ENCODE data around the gene CES3. TPM values are rescaled to one million over a fixed set of nuclear protein-coding genes. Genes with fewer than 3 reads are reported as not detected.
"Not testable (repeated sequence)": the region's sequence is repeated elsewhere in the genome, so short reads cannot be mapped to it uniquely, and the experiment has no call there.

The CES3 gene
- total RNA-seq, 1 donor from 2014 or later = 4.8 TPM

DNA sequence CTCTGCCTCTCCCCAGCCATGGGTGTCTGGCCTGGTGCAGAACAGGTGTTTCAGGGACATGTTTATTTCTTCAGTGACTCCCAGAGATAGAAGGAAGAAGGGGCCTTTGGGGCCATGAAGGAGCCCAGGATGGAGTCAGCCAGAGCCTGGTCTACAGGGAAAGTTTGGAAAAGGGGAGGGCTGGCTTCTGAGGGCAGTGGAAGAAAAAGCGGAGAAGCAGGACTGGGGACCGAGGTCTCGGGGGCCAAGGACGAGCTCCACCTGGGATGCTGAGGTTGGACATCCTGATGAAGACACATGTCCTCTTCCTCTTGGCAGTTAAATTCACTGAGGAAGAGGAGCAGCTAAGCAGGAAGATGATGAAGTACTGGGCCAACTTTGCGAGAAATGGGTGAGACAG lies 18.1 kb upstream of the CES3 start:
- Mint-ChIP-seq H3K27me3 (peaks cover 6% of the 10 kb centered on the region), H3K4me1 (ENCODE audit: low read depth) (no peaks in the 10 kb centered on the region), H3K9me3 (ENCODE audit: low read depth) (no peaks in the 10 kb centered on the region), H3K27ac (no peak overlapping the region), H3K36me3 (ENCODE audit: insufficient read depth) (peaks cover 11% of the 10 kb centered on the region), H3K4me3 (ENCODE audit: low read depth) (no peak overlapping the region)
- TF ChIP-seq, protein P1, sequence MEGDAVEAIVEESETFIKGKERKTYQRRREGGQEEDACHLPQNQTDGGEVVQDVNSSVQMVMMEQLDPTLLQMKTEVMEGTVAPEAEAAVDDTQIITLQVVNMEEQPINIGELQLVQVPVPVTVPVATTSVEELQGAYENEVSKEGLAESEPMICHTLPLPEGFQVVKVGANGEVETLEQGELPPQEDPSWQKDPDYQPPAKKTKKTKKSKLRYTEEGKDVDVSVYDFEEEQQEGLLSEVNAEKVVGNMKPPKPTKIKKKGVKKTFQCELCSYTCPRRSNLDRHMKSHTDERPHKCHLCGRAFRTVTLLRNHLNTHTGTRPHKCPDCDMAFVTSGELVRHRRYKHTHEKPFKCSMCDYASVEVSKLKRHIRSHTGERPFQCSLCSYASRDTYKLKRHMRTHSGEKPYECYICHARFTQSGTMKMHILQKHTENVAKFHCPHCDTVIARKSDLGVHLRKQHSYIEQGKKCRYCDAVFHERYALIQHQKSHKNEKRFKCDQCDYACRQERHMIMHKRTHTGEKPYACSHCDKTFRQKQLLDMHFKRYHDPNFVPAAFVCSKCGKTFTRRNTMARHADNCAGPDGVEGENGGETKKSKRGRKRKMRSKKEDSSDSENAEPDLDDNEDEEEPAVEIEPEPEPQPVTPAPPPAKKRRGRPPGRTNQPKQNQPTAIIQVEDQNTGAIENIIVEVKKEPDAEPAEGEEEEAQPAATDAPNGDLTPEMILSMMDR (IDR thresholded peaks at IDR 0.05; ENCODE audit: unreplicated experiment) = no peak
- no peak for DNase-seq (ENCODE audit: low spot score, unreplicated experiment)

DNA sequence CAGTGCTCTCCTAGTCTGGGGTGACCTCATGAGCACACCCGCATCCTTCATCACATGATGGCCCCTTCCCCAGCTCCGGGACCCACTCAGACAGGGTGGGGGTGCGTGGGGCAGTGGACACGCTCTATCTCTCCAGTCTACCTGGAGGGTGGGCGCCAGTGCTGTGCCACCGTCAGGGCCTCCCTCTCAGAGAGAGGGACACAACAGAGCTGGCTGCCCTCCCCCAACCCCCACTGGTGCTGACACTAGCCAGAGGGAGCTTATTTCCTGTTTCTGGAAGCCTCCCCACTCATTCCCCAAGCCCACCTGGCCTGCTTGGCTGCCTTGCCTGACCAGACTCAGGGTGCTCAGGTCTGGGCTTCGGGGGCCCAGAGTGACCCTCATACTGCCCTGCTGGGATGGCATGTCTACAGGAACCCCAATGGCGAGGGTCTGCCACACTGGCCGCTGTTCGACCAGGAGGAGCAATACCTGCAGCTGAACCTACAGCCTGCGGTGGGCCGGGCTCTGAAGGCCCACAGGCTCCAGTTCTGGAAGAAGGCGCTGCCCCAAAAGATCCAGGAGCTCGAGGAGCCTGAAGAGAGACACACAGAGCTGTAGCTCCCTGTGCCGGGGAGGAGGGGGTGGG lies 17.5 kb upstream of the CES3 start:
- no peak overlapping the region for H3K4me3 Mint-ChIP-seq (ENCODE audit: low read depth)
- no peaks in the 10 kb centered on the region for H3K4me1 Mint-ChIP-seq (ENCODE audit: low read depth)
- no peaks in the 10 kb centered on the region for H3K9me3 Mint-ChIP-seq (ENCODE audit: low read depth)
- TF ChIP-seq, protein P1 (IDR thresholded peaks at IDR 0.05; ENCODE audit: unreplicated experiment) = no peak
- no peak overlapping the region for H3K27ac Mint-ChIP-seq
- H3K27me3 Mint-ChIP-seq = peaks cover 6% of the 10 kb centered on the region
- no peak for DNase-seq (ENCODE audit: low spot score, unreplicated experiment)
- peaks cover 11% of the 10 kb centered on the region for H3K36me3 Mint-ChIP-seq (ENCODE audit: insufficient read depth)

DNA sequence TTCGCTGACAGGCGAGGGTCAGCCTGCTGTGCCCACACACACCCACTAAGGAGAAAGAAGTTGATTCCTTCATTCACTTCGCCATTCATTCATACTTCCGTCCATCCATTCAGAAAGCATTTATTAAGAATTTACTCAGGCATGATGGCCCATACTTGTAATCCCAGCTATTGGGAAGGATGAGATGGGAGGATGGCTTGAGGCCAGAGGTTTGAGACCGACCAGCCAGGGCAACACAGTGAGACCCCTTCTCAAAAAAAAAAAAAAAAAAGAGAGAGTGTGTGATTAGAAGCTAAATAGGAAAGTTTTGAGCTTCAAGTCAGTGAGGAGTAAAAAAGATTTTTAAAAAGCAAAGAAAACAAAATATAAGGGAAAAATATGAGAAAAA lies 17.0 kb upstream of the CES3 start:
- Mint-ChIP-seq H3K27me3 (peaks cover 6% of the 10 kb centered on the region), H3K9me3 (ENCODE audit: low read depth) (no peaks in the 10 kb centered on the region)

DNA sequence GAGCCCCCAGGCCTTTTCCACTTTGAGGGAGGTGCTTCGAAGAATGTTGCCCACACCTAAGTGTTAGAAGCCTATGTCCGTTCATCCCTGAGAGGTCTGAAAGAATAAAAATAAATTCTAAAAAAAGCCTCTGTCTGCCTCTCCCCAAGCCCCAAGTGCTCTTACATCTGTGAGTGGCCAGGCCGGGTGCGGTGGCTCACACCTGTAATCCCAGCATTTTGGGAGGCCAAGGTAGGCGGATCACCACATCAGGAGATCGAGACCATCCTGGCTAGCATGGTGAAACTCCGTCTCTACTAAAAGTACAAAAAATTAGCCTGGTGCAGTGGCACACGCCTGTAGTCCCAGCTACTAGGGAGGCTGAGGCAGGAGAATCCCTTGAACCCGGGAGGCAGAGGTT lies 16.1 kb upstream of the CES3 start:
- DNase-seq (ENCODE audit: low spot score, unreplicated experiment); H3K27ac Mint-ChIP-seq; H3K9me3 Mint-ChIP-seq (ENCODE audit: low read depth); H3K4me3 Mint-ChIP-seq (ENCODE audit: low read depth); H3K4me1 Mint-ChIP-seq (ENCODE audit: low read depth); H3K27me3 Mint-ChIP-seq: not testable (repeated sequence)
- peaks cover 11% of the 10 kb centered on the region for H3K36me3 Mint-ChIP-seq (ENCODE audit: insufficient read depth)

More for the DNA sequence above, 17.0 kb upstream of the CES3 start:
- no peak for DNase-seq (ENCODE audit: low spot score, unreplicated experiment)
- TF ChIP-seq, protein P1 (IDR thresholded peaks at IDR 0.05; ENCODE audit: unreplicated experiment) = no peak
- Mint-ChIP-seq H3K27ac (peak overlapping the region; percentile 42), H3K4me3 (ENCODE audit: low read depth) (no peak overlapping the region), H3K36me3 (ENCODE audit: insufficient read depth) (peaks cover 11% of the 10 kb centered on the region), H3K4me1 (ENCODE audit: low read depth) (no peaks in the 10 kb centered on the region)

DNA sequence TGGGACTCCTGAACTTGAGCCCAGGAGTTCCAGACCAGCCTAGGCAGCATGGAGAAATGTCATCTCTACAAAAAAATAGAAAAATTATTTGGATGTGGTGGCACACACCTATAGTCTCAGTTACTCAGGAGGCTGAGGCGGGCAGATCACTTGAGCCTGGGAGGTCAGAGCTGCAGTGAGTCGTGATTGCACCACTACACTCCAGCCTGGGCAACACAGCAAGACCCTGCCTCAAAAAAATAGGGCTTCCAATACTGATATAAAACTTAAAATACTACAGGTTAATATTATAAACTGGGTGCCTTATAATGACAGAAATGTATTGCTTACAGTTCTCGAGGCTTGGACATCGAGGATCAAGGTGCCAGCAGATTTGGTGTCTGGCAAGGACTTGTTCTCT lies 15.1 kb upstream of the CES3 start:
- Mint-ChIP-seq H3K4me3 (ENCODE audit: low read depth) (no peak overlapping the region), H3K4me1 (ENCODE audit: low read depth) (no peaks in the 10 kb centered on the region), H3K27me3 (peaks cover 12% of the 10 kb centered on the region)

DNA sequence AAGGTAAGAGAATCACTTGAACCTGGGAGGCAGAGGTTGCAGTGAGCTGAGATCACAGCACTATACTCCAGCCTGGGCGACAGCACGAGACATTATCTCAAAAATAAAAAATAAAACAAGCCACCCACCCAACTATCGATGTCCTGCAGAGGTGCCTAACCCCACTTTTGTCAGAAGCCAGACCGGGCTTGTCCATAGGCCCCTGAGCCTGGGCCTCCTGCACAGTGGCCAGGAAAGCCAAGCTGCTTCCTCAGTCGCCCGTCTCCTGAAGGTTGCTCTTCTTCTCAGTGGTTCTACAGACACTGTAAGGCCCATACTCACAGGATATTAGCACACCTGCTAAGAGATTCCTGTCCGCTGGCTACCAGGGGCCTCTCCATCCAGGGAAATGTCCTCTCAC lies 14.5 kb upstream of the CES3 start:
- H3K4me3 Mint-ChIP-seq (ENCODE audit: low read depth) = no peak overlapping the region
- DNase-seq (ENCODE audit: low spot score, unreplicated experiment) = no peak
- peaks cover 1% of the 10 kb centered on the region for H3K9me3 Mint-ChIP-seq (ENCODE audit: low read depth)
- H3K27ac Mint-ChIP-seq = no peak overlapping the region
- no peaks in the 10 kb centered on the region for H3K4me1 Mint-ChIP-seq (ENCODE audit: low read depth)
- peaks cover 12% of the 10 kb centered on the region for H3K27me3 Mint-ChIP-seq
- peaks cover 11% of the 10 kb centered on the region for H3K36me3 Mint-ChIP-seq (ENCODE audit: insufficient read depth)
- TF ChIP-seq, protein P1 (IDR thresholded peaks at IDR 0.05; ENCODE audit: unreplicated experiment) = no peak

More for the DNA sequence above, 15.1 kb upstream of the CES3 start:
- H3K36me3 Mint-ChIP-seq (ENCODE audit: insufficient read depth) = peaks cover 11% of the 10 kb centered on the region
- TF ChIP-seq, protein P1 (IDR thresholded peaks at IDR 0.05; ENCODE audit: unreplicated experiment) = no peak
- H3K27ac Mint-ChIP-seq = no peak overlapping the region
- no peaks in the 10 kb centered on the region for H3K9me3 Mint-ChIP-seq (ENCODE audit: low read depth)
- DNase-seq (ENCODE audit: low spot score, unreplicated experiment) = no peak

All from progenitor cell of endocrine pancreas (in vitro differentiated cells).